HG03571 (cell line): ENCODE measurements around the gene FAM107B.
A peak's percentile ranks its signal among the peaks of the same experiment; 100 is the strongest.
"Not testable (repeated sequence)": the region's sequence is repeated elsewhere in the genome, so short reads cannot be mapped to it uniquely, and the experiment has no call there.

Source experiments
- ATAC-seq: cut with Tn5 transposase; IDR thresholded peaks from one replicate; pipeline ENCODE4 v1.9.1; 2021; ENCODE audit not compliant: unreplicated experiment

Gene FAM107B

GRCh38 chr10:14667280-14667679 lies 107.4 kb downstream of the FAM107B start:
- no peak for ATAC-seq

GRCh38 chr10:14665865-14666857 lies 108.5 kb downstream of the FAM107B start:
- no peak for ATAC-seq

GRCh38 chr10:14665304-14665703 lies 109.4 kb downstream of the FAM107B start:
- ATAC-seq = no peak

GRCh38 chr10:14664345-14664744 lies 110.4 kb downstream of the FAM107B start:
- ATAC-seq = no peak

GRCh38 chr10:14661818-14662217 lies 112.9 kb downstream of the FAM107B start:
- no peak for ATAC-seq

GRCh38 chr10:14660831-14661230 lies 113.9 kb downstream of the FAM107B start:
- no peak for ATAC-seq

- ATAC-seq = peak; percentile 81
Observed at GRCh38 chr10:14659626-14660196, 115.0 kb downstream of the FAM107B start.

GRCh38 chr10:14659137-14659536 lies 115.6 kb downstream of the FAM107B start:
- ATAC-seq = not testable (repeated sequence)

- no peak for ATAC-seq
Observed at GRCh38 chr10:14658331-14659127, 116.2 kb downstream of the FAM107B start.

GRCh38 chr10:14656052-14656730 lies 118.5 kb downstream of the FAM107B start:
- no peak for ATAC-seq

GRCh38 chr10:14654821-14655382 lies 119.8 kb downstream of the FAM107B start:
- ATAC-seq = no peak

- ATAC-seq = no peak
Observed at GRCh38 chr10:14653271-14654161, 121.2 kb downstream of the FAM107B start.

GRCh38 chr10:14652816-14653215 lies 121.9 kb downstream of the FAM107B start:
- no peak for ATAC-seq

GRCh38 chr10:14652067-14652466 lies 122.6 kb downstream of the FAM107B start:
- no peak for ATAC-seq

GRCh38 chr10:14649739-14650138 lies 125.0 kb downstream of the FAM107B start:
- no peak for ATAC-seq

GRCh38 chr10:14648946-14649345 lies 125.8 kb downstream of the FAM107B start:
- no peak for ATAC-seq

GRCh38 chr10:14648005-14648765 lies 126.5 kb downstream of the FAM107B start:
- ATAC-seq = peak; percentile 94

GRCh38 chr10:14645239-14645960 lies 129.3 kb downstream of the FAM107B start:
- ATAC-seq = no peak
